SU-DHL-6 (cell line): ENCODE data around the gene RBMS3.

ENCODE experiments used
- H2AFZ ChIP-seq: fragments of 200-600 bp; sonication (generic); 2 replicates; pipeline ENCODE4 v1.6.1; 2014; ENCODE audit warnings: low read depth, mild to moderate bottlenecking, moderate library complexity, mixed read lengths, antibody characterized with exemption, low read length; ENCODE audit not compliant: severe bottlenecking
- H3F3A ChIP-seq: fragments of 200-600 bp; shearing (Covaris generic); 2 replicates; pipeline ENCODE4 v1.6.0; 2016; ENCODE audit warnings: antibody characterized with exemption, mild to moderate bottlenecking; ENCODE audit not compliant: insufficient read depth
- H3K27ac ChIP-seq: fragments of 200-600 bp; sonication (generic); 2 replicates; pipeline ENCODE4 v1.5.1; 2016; ENCODE audit warnings: low read depth, mild to moderate bottlenecking, low read length, moderate library complexity, mixed read lengths
- H3K27me3 ChIP-seq: fragments of 200-600 bp; sonication (generic), shearing (Covaris generic); 2 replicates; pipeline ENCODE4 v1.6.0; 2014; ENCODE audit warnings: mild to moderate bottlenecking, low read length
- H3K36me3 ChIP-seq: fragments of 200-600 bp; sonication (generic); 2 replicates; pipeline ENCODE4 v1.6.1; 2014; ENCODE audit warnings: mild to moderate bottlenecking, low read length, mixed read lengths
- H3K4me2 ChIP-seq: fragments of 300-600, 200-600 bp; shearing (Covaris generic), sonication (generic); 2 replicates; pipeline ENCODE4 v1.6.0; 2014; ENCODE audit warnings: low read length, low read depth, mild to moderate bottlenecking; ENCODE audit not compliant: poor library complexity, severe bottlenecking
- H3K4me3 ChIP-seq: fragments of 200-600 bp; sonication (generic); 2 replicates; pipeline ENCODE4 v1.5.1; 2014; ENCODE audit warnings: antibody characterized with exemption, low read length, mild to moderate bottlenecking, mixed read lengths; ENCODE audit not compliant: insufficient read depth, poor library complexity, severe bottlenecking
- H3K79me2 ChIP-seq: fragments of 200-600 bp; sonication (generic); 2 replicates; pipeline ENCODE4 v1.6.1; 2014; ENCODE audit warnings: mild to moderate bottlenecking, low read length, moderate library complexity; ENCODE audit not compliant: insufficient read depth
- H3K9ac ChIP-seq: fragments of 200-600 bp; sonication (generic); 2 replicates; pipeline ENCODE4 v1.7.0; 2014; ENCODE audit warnings: mild to moderate bottlenecking, low read length
- H3K9me2 ChIP-seq: fragments of 200-600 bp; sonication (generic); replicated peaks from 2 replicates; pipeline ENCODE4 v1.6.1; 2014; ENCODE audit warnings: low read length; ENCODE audit not compliant: insufficient read depth
- H3K9me3 ChIP-seq: fragments of 200-600 bp; sonication (generic); 2 replicates; pipeline ENCODE4 v1.6.1; 2014; ENCODE audit warnings: low read length, mixed read lengths; ENCODE audit not compliant: insufficient read depth
- H4K20me1 ChIP-seq: fragments of 200-600 bp; sonication (generic); 2 replicates; pipeline ENCODE4 v1.6.1; 2014; ENCODE audit warnings: low read depth, mild to moderate bottlenecking, antibody characterized with exemption, low read length, moderate library complexity, mixed read lengths
- CTCF ChIP-seq: fragments of 200-600 bp; sonication (generic); IDR thresholded peaks from one replicate; pipeline ENCODE4 v1.5.1; 2017; ENCODE audit warnings: antibody characterized with exemption, mild to moderate bottlenecking, low read length, moderate library complexity; ENCODE audit not compliant: insufficient read depth, poor library complexity, severe bottlenecking
- EZH2phosphoT487 ChIP-seq: fragments of 200-600 bp; sonication (generic), shearing (Covaris generic); conservative IDR thresholded peaks from 2 replicates; pipeline ENCODE4 v1.6.1; 2018; ENCODE audit warnings: mild to moderate bottlenecking, antibody characterized with exemption, low read length, moderate library complexity, mixed read lengths

RBMS3 gene

GRCh38 chr3:29639578-29640290, 358.9 kb downstream of the RBMS3 start:
- Histone ChIP-seq H3K9me3 (peaks cover 7% of the 10 kb centered on the region; the same call in 1 of the 2 replicates), H3K27me3 (no peaks in the 10 kb centered on the region), H3F3A (no peaks in the 10 kb centered on the region), H3K27ac (no peak overlapping the region), H3K4me3 (no peak overlapping the region), H3K36me3 (no peaks in the 10 kb centered on the region), H2AFZ (no peak overlapping the region), H3K4me2 (no peak overlapping the region), H3K79me2 (no peaks in the 10 kb centered on the region), H3K9me2 (no peaks in the 10 kb centered on the region), H4K20me1 (no peaks in the 10 kb centered on the region), H3K9ac (no peak overlapping the region)
- TF ChIP-seq EZH2phosphoT487 (no peak), CTCF (no peak)

- no peaks in the 10 kb centered on the region for H3K27me3 ChIP-seq
- no peak for TF ChIP-seq CTCF
- TF ChIP-seq EZH2phosphoT487 = no peak
- no peaks in the 10 kb centered on the region for H3K79me2 ChIP-seq
- H3K36me3 ChIP-seq = no peaks in the 10 kb centered on the region
- no peak overlapping the region for H3K4me2 ChIP-seq
- H4K20me1 ChIP-seq = no peaks in the 10 kb centered on the region
- H3K9me3 ChIP-seq = no peaks in the 10 kb centered on the region
- no peaks in the 10 kb centered on the region for H3F3A ChIP-seq
- no peaks in the 10 kb centered on the region for H3K9me2 ChIP-seq
- H3K27ac ChIP-seq = no peak overlapping the region
- no peak overlapping the region for H3K9ac ChIP-seq
- H3K4me3 ChIP-seq = no peak overlapping the region
- no peak overlapping the region for H2AFZ ChIP-seq
These were observed 361.6 kb downstream of the RBMS3 start for GRCh38 chr3:29642393-29643033.

- Histone ChIP-seq H2AFZ (no peak overlapping the region), H3K27ac (no peak overlapping the region), H3K27me3 (no peaks in the 10 kb centered on the region), H3K9me3 (no peaks in the 10 kb centered on the region), H3K9ac (no peak overlapping the region), H3K4me3 (no peak overlapping the region), H3K36me3 (no peaks in the 10 kb centered on the region), H3K4me2 (no peak overlapping the region), H3K9me2 (no peaks in the 10 kb centered on the region), H3F3A (no peaks in the 10 kb centered on the region), H4K20me1 (no peaks in the 10 kb centered on the region), H3K79me2 (no peaks in the 10 kb centered on the region)
- TF ChIP-seq EZH2phosphoT487 (no peak), CTCF (no peak)
These were observed 362.2 kb downstream of the RBMS3 start for GRCh38 chr3:29643034-29643425.
